ENCODE data around the gene PDCD10. TPM values are rescaled to one million over a fixed set of nuclear protein-coding genes. Genes with fewer than 3 reads are reported as not detected.

The PDCD10 gene
- total RNA-seq, 4 donors from 2014 or later, result 45.4 to 83.5 (median 73.0) TPM

- DNase-seq, result no peak
- no peaks in the 10 kb centered on the region for H3K27me3 ChIP-seq
- no peaks in the 10 kb centered on the region for H3K36me3 ChIP-seq
- intact Hi-C loops (cut with DNase I; ENCODE audit: low total_unique reads), result no loop called here
- H3K9me3 ChIP-seq, result no peaks in the 10 kb centered on the region
- H3K27ac ChIP-seq, result no peak overlapping the region
- H3K4me1 ChIP-seq, result no peaks in the 10 kb centered on the region
- TF ChIP-seq CTCF (IDR thresholded peaks at IDR 0.05) (no peak), POLR2A (IDR thresholded peaks at IDR 0.05) (no peak)
- H3K4me3 ChIP-seq, result no peak overlapping the region
These were observed 15.7 kb upstream of the PDCD10 start for GRCh38 chr3:167750272-167750971.

DNA sequence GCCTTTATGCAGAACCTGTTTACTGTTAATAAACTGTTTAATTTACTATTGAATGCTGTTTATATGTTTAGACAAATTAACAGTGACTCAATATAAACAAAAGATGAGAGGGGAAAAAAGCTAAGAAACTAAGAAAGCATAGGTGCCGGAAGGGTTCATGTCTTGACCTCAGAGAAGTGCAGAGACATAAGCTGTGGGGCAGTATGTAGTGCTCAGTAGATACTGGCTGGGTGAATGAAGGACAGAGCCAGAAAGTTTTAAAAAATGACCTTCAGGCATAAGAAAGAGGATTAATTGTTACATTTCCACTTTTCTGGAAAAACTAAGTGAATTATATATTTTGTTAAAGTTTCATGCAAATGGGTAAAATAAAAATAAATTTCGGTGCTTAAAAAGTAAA, 15.0 kb upstream of the PDCD10 start:
- H3K4me1 ChIP-seq, result no peaks in the 10 kb centered on the region
- DNase-seq, result no peak
- no peaks in the 10 kb centered on the region for H3K27me3 ChIP-seq
- no peak overlapping the region for H3K27ac ChIP-seq
- intact Hi-C loops (cut with DNase I; ENCODE audit: low total_unique reads), result no loop called here
- no peaks in the 10 kb centered on the region for H3K36me3 ChIP-seq
- no peaks in the 10 kb centered on the region for H3K9me3 ChIP-seq
- TF ChIP-seq CTCF (IDR thresholded peaks at IDR 0.05), result no peak
- TF ChIP-seq POLR2A (IDR thresholded peaks at IDR 0.05), result no peak
- no peak overlapping the region for H3K4me3 ChIP-seq

- H3K27ac ChIP-seq, result no peak overlapping the region
- TF ChIP-seq CTCF (IDR thresholded peaks at IDR 0.05) (no peak), POLR2A (IDR thresholded peaks at IDR 0.05) (no peak)
- intact Hi-C loops (cut with DNase I; ENCODE audit: low total_unique reads), result no loop called here
These were observed 14.5 kb upstream of the PDCD10 start for GRCh38 chr3:167749209-167749608.

GRCh38 chr3:167743799-167744198, 9.1 kb upstream of the PDCD10 start:
- no peak for DNase-seq
- no peak overlapping the region for H3K4me3 ChIP-seq
- intact Hi-C loops (cut with DNase I; ENCODE audit: low total_unique reads), result no loop called here
- H3K4me1 ChIP-seq, result no peaks in the 10 kb centered on the region
- no peaks in the 10 kb centered on the region for H3K9me3 ChIP-seq
- H3K27ac ChIP-seq, result no peak overlapping the region
- no peaks in the 10 kb centered on the region for H3K27me3 ChIP-seq
- TF ChIP-seq POLR2A (IDR thresholded peaks at IDR 0.05) (no peak), CTCF (IDR thresholded peaks at IDR 0.05) (no peak)
- H3K36me3 ChIP-seq, result no peaks in the 10 kb centered on the region

More at GRCh38 chr3:167749209-167749608, 14.5 kb upstream of the PDCD10 start:
- no peak for DNase-seq
- H3K4me3 ChIP-seq, result no peak overlapping the region
- H3K36me3 ChIP-seq, result no peaks in the 10 kb centered on the region
- H3K9me3 ChIP-seq, result no peaks in the 10 kb centered on the region
- H3K27me3 ChIP-seq, result no peaks in the 10 kb centered on the region
- H3K4me1 ChIP-seq, result no peaks in the 10 kb centered on the region

DNA sequence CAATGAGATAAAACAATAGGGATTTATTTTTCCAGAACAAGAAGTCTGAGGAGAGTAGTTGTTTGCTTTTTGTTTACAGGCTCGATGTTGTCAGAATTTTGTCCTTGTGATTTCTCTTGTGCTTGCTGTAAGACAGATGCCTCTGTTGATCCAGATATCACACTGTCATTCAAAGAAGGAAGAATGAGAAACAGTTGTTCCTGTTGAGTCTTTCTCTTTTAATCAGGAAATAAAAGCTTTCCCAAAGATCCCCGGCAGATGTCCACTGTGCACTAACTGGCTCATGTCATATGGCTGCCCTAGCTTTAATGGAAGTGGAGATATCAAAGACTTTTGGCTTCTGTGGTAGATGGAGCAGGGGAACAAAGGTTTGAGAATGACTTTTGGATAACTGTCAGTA, 7.6 kb upstream of the PDCD10 start:
- no peak for DNase-seq
- Histone ChIP-seq H3K9me3 (no peaks in the 10 kb centered on the region), H3K27me3 (no peaks in the 10 kb centered on the region), H3K27ac (no peak overlapping the region), H3K36me3 (no peaks in the 10 kb centered on the region), H3K4me3 (no peak overlapping the region), H3K4me1 (no peaks in the 10 kb centered on the region)
- intact Hi-C loops (cut with DNase I; ENCODE audit: low total_unique reads), result no loop called here
- TF ChIP-seq POLR2A (IDR thresholded peaks at IDR 0.05) (no peak), CTCF (IDR thresholded peaks at IDR 0.05) (no peak)

Measured in uterus (tissue), 4 donors.